Astrocyte (in vitro differentiated cells and primary cell): ENCODE data around the gene ZGPAT.

Experiments used
- EZH2 ChIP-seq: IDR thresholded peaks from 2 replicates; pipeline ENCODE4 v1.6.1; 2012; ENCODE audit warnings: mild to moderate bottlenecking, low read length, inconsistent platforms; ENCODE audit not compliant: insufficient read depth
- TF ChIP-seq, protein P1 (sequence below): IDR thresholded peaks from 2 replicates; pipeline ENCODE4 v1.5.1; 2011; ENCODE audit warnings: low read depth, mild to moderate bottlenecking, inconsistent platforms, low read length, moderate library complexity; ENCODE audit not compliant: insufficient read depth

DNA sequence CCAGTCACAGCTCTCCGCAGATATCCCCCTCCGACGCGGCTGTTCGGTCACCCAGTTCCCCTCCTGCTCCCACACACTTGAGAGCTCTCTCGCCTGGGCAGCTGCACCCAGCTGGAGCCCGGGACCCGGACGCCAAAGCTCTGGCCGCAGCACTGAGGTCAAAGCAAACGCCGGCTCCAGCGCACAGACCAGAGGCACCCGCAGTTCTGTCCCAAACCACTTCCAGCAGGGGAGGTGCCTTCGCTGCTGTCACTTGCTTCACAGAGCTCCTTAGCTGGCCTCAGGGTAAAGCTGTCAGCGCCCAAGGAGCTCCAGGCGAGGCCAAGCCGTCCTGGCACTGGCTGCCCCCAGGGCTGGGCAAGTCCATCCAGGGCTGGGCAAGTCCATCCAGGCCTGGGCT, 59.6 kb downstream of the ZGPAT start:
- TF ChIP-seq, protein P1, sequence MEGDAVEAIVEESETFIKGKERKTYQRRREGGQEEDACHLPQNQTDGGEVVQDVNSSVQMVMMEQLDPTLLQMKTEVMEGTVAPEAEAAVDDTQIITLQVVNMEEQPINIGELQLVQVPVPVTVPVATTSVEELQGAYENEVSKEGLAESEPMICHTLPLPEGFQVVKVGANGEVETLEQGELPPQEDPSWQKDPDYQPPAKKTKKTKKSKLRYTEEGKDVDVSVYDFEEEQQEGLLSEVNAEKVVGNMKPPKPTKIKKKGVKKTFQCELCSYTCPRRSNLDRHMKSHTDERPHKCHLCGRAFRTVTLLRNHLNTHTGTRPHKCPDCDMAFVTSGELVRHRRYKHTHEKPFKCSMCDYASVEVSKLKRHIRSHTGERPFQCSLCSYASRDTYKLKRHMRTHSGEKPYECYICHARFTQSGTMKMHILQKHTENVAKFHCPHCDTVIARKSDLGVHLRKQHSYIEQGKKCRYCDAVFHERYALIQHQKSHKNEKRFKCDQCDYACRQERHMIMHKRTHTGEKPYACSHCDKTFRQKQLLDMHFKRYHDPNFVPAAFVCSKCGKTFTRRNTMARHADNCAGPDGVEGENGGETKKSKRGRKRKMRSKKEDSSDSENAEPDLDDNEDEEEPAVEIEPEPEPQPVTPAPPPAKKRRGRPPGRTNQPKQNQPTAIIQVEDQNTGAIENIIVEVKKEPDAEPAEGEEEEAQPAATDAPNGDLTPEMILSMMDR: no peak
- no peak for TF ChIP-seq EZH2
